KMS-11 (cell line): ENCODE measurements around the gene STMND1.

Source experiments
- H2AFZ ChIP-seq: fragments of 200-600 bp; sonication (generic); 2 replicates; pipeline ENCODE4 v1.6.1; 2016; ENCODE audit warnings: antibody characterized with exemption, mixed run types, low read depth
- H3K27ac ChIP-seq: fragments of 200-600 bp; sonication (generic); 2 replicates; pipeline ENCODE4 v1.6.1; 2016; ENCODE audit warnings: mild to moderate bottlenecking, mixed run types
- H3K27me3 ChIP-seq: fragments of 200-600 bp; sonication (generic); 2 replicates; pipeline ENCODE4 v1.6.1; 2017; ENCODE audit warnings: mild to moderate bottlenecking, low read depth, mixed run types, moderate library complexity; ENCODE audit not compliant: insufficient read depth
- H3K36me3 ChIP-seq: fragments of 200-600 bp; sonication (generic); 2 replicates; pipeline ENCODE4 v1.6.1; 2017; ENCODE audit warnings: mild to moderate bottlenecking, mixed run types; ENCODE audit not compliant: insufficient read depth
- H3K4me1 ChIP-seq: fragments of 200-600 bp; sonication (generic); 2 replicates; pipeline ENCODE4 v1.6.1; 2016; ENCODE audit warnings: mild to moderate bottlenecking, low read depth, mixed run types; ENCODE audit not compliant: poor library complexity, severe bottlenecking
- H3K4me2 ChIP-seq: fragments of 200-600 bp; sonication (generic); 2 replicates; pipeline ENCODE4 v1.7.0; 2016; ENCODE audit warnings: mild to moderate bottlenecking, mixed run types
- H3K4me3 ChIP-seq: fragments of 200-600 bp; sonication (generic); IDR thresholded peaks from 2 replicates; pipeline ENCODE4 v1.6.1; 2017; ENCODE audit warnings: low read depth, low read length, mixed read lengths; ENCODE audit not compliant: insufficient read depth
- H3K79me2 ChIP-seq: fragments of 200-600 bp; sonication (generic); 2 replicates; pipeline ENCODE4 v1.6.1; 2016; ENCODE audit warnings: low read depth, mixed run types; ENCODE audit not compliant: insufficient read depth
- H3K9ac ChIP-seq: fragments of 200-600 bp; sonication (generic); 2 replicates; pipeline ENCODE4 v1.6.1; 2016; ENCODE audit warnings: mild to moderate bottlenecking, mixed run types
- H4K20me1 ChIP-seq: fragments of 200-600 bp; sonication (generic); 2 replicates; pipeline ENCODE4 v1.6.1; 2016; ENCODE audit warnings: mild to moderate bottlenecking, mixed run types; ENCODE audit not compliant: insufficient read depth
- TF ChIP-seq, protein P1 (sequence below): fragments of 200-600 bp; sonication (generic); conservative IDR thresholded peaks from 2 replicates; pipeline ENCODE4 v1.6.1; 2017; ENCODE audit warnings: low read depth, mild to moderate bottlenecking, antibody characterized with exemption, low read length, moderate library complexity, mixed read lengths

STMND1 gene

DNA sequence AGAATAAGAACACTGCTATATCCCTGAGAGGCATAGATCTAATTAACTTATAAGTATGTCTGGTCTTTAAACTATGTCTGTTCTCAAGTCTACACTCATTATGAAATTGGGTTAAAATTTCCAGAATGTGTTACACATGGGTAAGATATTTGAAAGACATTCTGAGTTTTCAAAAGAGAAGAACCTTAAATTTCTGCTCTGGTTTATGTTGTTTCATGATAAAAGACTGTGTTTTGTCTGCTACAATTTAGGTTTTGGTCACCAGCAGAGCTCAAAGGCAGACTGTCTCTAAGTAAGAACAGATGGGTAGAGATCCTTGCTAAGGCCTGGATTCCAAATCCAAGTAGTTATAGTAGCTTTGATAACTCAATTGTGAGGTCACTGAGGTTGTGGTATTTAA, 6.0 kb downstream of the STMND1 start:
- H3K4me1 ChIP-seq, result no peaks in the 10 kb centered on the region
- H3K79me2 ChIP-seq, result no peaks in the 10 kb centered on the region
- TF ChIP-seq, protein P1, sequence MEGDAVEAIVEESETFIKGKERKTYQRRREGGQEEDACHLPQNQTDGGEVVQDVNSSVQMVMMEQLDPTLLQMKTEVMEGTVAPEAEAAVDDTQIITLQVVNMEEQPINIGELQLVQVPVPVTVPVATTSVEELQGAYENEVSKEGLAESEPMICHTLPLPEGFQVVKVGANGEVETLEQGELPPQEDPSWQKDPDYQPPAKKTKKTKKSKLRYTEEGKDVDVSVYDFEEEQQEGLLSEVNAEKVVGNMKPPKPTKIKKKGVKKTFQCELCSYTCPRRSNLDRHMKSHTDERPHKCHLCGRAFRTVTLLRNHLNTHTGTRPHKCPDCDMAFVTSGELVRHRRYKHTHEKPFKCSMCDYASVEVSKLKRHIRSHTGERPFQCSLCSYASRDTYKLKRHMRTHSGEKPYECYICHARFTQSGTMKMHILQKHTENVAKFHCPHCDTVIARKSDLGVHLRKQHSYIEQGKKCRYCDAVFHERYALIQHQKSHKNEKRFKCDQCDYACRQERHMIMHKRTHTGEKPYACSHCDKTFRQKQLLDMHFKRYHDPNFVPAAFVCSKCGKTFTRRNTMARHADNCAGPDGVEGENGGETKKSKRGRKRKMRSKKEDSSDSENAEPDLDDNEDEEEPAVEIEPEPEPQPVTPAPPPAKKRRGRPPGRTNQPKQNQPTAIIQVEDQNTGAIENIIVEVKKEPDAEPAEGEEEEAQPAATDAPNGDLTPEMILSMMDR, result no peak
- no peak overlapping the region for H3K9ac ChIP-seq
- H4K20me1 ChIP-seq, result no peaks in the 10 kb centered on the region
- H2AFZ ChIP-seq, result no peak overlapping the region
- H3K4me2 ChIP-seq, result no peak overlapping the region
- H3K27me3 ChIP-seq, result no peaks in the 10 kb centered on the region
- no peak overlapping the region for H3K4me3 ChIP-seq
- no peak overlapping the region for H3K27ac ChIP-seq
- no peaks in the 10 kb centered on the region for H3K36me3 ChIP-seq

DNA sequence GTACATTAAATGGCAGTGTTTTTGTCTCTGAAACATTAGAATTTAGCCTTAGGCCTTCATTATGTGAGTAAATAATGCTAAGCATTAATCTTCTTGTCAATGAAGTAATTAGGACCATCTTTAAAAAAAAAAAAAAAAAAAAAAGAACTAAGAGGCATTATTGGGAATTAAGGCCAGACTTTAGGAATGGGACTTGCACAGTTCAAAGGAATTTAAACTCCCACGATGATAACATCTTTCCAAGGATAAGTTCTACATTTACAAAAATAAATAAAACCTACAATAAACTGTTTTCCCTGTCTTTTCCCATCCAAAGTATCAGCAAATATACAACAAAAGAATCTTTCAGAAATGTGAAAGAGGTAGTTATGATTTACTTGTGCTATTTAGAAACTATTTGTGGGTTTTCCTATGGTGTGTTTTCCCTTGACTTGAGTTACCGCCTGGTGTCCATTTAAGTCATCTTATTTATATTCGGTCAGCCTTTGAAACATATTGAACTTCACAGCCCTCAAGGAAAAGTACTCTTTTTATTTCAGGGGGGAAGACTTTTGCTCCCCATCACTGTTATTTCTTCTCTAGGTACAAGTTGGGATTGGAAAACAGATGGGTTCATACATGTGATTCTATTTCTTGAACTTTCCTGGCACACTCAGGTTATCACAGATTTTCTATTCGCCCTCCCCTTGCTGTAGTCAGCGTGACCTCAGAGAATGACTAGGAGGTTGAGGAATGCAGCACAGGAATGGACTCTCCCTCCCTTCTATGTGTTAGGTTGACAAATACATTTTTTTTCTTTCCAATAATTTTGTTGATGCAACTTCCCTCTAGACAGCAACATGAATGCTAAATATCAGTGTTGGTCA, 13.6 kb downstream of the STMND1 start:
- TF ChIP-seq, protein P1, result no peak
- H3K4me2 ChIP-seq, result no peak overlapping the region
- H3K4me1 ChIP-seq, result no peaks in the 10 kb centered on the region
- no peaks in the 10 kb centered on the region for H4K20me1 ChIP-seq
- no peaks in the 10 kb centered on the region for H3K79me2 ChIP-seq
- H3K27ac ChIP-seq, result no peak overlapping the region
- H2AFZ ChIP-seq, result no peak overlapping the region
- H3K9ac ChIP-seq, result no peak overlapping the region
- no peak overlapping the region for H3K4me3 ChIP-seq
- H3K27me3 ChIP-seq, result no peaks in the 10 kb centered on the region
- H3K36me3 ChIP-seq, result no peaks in the 10 kb centered on the region

DNA sequence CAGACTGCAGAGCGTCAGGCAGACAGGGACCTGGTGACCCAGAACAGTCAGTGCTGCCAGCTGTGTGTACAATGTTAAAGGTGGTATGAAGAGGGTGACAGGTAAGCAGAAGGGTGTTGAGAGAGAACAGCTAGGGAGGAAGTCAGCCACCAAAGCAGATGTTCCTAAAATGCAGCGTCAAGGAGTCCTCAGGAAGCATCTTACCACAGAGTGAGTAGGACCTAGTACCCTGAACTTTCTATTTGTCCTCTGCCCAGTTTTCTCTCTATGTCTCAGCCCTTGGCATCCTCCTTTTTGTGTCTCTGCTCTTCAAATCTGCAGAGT, 14.2 kb downstream of the STMND1 start:
- TF ChIP-seq, protein P1, result no peak
- no peaks in the 10 kb centered on the region for H3K36me3 ChIP-seq
- no peaks in the 10 kb centered on the region for H3K4me1 ChIP-seq
- H3K27me3 ChIP-seq, result no peaks in the 10 kb centered on the region
- no peak overlapping the region for H3K27ac ChIP-seq
- no peak overlapping the region for H3K4me3 ChIP-seq
- H3K79me2 ChIP-seq, result no peaks in the 10 kb centered on the region
- no peak overlapping the region for H2AFZ ChIP-seq
- H4K20me1 ChIP-seq, result no peaks in the 10 kb centered on the region
- no peak overlapping the region for H3K9ac ChIP-seq
- H3K4me2 ChIP-seq, result no peak overlapping the region

DNA sequence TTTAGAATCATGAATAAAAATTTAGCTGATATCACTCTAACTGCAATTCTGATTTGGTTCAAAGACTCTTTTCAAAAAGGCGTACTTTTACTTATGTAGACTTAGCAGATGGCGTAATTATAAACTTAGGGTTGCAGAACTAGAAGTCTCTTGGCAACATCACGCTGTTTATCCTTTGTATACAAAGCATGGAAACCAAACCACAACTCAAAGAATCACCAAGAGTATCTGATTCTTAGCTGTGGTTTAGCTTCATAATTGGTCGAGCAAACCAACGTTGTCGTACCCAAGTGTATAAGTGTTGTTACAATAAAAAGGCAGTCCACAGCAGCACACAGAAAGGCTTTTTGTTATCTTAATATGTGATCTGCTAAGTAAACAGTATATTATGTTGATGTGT, 18.2 kb downstream of the STMND1 start:
- Histone ChIP-seq H3K4me2 (no peak overlapping the region), H3K79me2 (no peaks in the 10 kb centered on the region), H4K20me1 (no peaks in the 10 kb centered on the region), H3K27me3 (no peaks in the 10 kb centered on the region), H3K36me3 (no peaks in the 10 kb centered on the region), H3K27ac (no peak overlapping the region), H3K9ac (no peak overlapping the region), H2AFZ (no peak overlapping the region), H3K4me1 (no peaks in the 10 kb centered on the region), H3K4me3 (no peak overlapping the region)
- TF ChIP-seq, protein P1, result no peak
